Measurements from ENCODE around the gene SLC2A13. TPM values are rescaled to one million over a fixed set of nuclear protein-coding genes. Genes with fewer than 3 reads are reported as not detected.

Gene SLC2A13
- total RNA-seq, 4 donors from 2014 or later = 20.5 to 35.1 (median 21.9) TPM

GRCh38 chr12:39959467-39959866 is 146.4 kb downstream of the SLC2A13 start:
- Histone ChIP-seq H3K4me1 (no peaks in the 10 kb centered on the region), H3K9me3 (no peaks in the 10 kb centered on the region), H3K27me3 (no peaks in the 10 kb centered on the region), H3K36me3 (no peaks in the 10 kb centered on the region), H3K27ac (no peak overlapping the region), H3K4me3 (no peak overlapping the region)
- DNase-seq (ENCODE audit: low spot score in 2 of 2) = no peak
- 63 to 68% methylated on average over 2 of the region's 2 CpGs for WGBS, 2 donors
- TF ChIP-seq POLR2A (IDR thresholded peaks at IDR 0.05) (no peak), EP300 (IDR thresholded peaks at IDR 0.05) (no peak), CTCF (IDR thresholded peaks at IDR 0.05) (no peak)

- Histone ChIP-seq H3K27ac (no peak overlapping the region), H3K4me1 (no peaks in the 10 kb centered on the region), H3K27me3 (no peaks in the 10 kb centered on the region), H3K36me3 (no peaks in the 10 kb centered on the region), H3K9me3 (no peaks in the 10 kb centered on the region), H3K4me3 (no peak overlapping the region)
- TF ChIP-seq POLR2A (IDR thresholded peaks at IDR 0.05) = no peak
- no peak for TF ChIP-seq CTCF (IDR thresholded peaks at IDR 0.05)
- no peak for TF ChIP-seq EP300 (IDR thresholded peaks at IDR 0.05)
- 61 to 67% methylated on average over 2 of the region's 2 CpGs for WGBS, 2 donors
- no peak for DNase-seq (ENCODE audit: low spot score in 2 of 2)
These were observed 146.8 kb downstream of the SLC2A13 start for GRCh38 chr12:39959031-39959430.

GRCh38 chr12:39958377-39958776 is 147.5 kb downstream of the SLC2A13 start:
- Histone ChIP-seq H3K36me3 (no peaks in the 10 kb centered on the region), H3K27me3 (no peaks in the 10 kb centered on the region), H3K9me3 (no peaks in the 10 kb centered on the region), H3K4me3 (no peak overlapping the region), H3K27ac (no peak overlapping the region), H3K4me1 (no peaks in the 10 kb centered on the region)
- TF ChIP-seq POLR2A (IDR thresholded peaks at IDR 0.05) (no peak), EP300 (IDR thresholded peaks at IDR 0.05) (no peak), CTCF (IDR thresholded peaks at IDR 0.05) (no peak)
- 82 to 91% methylated on average over 3 of the region's 3 CpGs for WGBS, 2 donors
- DNase-seq (ENCODE audit: low spot score in 2 of 2) = no peak

- Histone ChIP-seq H3K4me3 (no peak overlapping the region), H3K36me3 (no peaks in the 10 kb centered on the region), H3K9me3 (no peaks in the 10 kb centered on the region), H3K27me3 (no peaks in the 10 kb centered on the region), H3K27ac (no peak overlapping the region), H3K4me1 (no peaks in the 10 kb centered on the region)
- no peak for DNase-seq (ENCODE audit: low spot score in 2 of 2)
- WGBS, 2 donors = 71% methylated on average over 2 of the region's 2 CpGs
- no peak for TF ChIP-seq EP300 (IDR thresholded peaks at IDR 0.05)
These were observed 149.2 kb downstream of the SLC2A13 start for GRCh38 chr12:39956725-39957124.

GRCh38 chr12:39946361-39947280 is 159.3 kb downstream of the SLC2A13 start:
- H3K4me1 ChIP-seq = peaks cover 0 to 4% (median 0%) of the 10 kb centered on the region in 4 donors
- peaks cover 0 to 10% (median 0%) of the 10 kb centered on the region in 4 donors for H3K9me3 ChIP-seq
- H3K27ac ChIP-seq = no peak overlapping the region
- H3K36me3 ChIP-seq = no peaks in the 10 kb centered on the region
- TF ChIP-seq POLR2A (IDR thresholded peaks at IDR 0.05) (no peak), EP300 (IDR thresholded peaks at IDR 0.05) (no peak)
- H3K4me3 ChIP-seq = no peak overlapping the region
- no peaks in the 10 kb centered on the region for H3K27me3 ChIP-seq
- no peak for DNase-seq (ENCODE audit: low spot score in 2 of 2)
- 87 to 95% methylated on average over 14 of the region's 14 CpGs for WGBS, 2 donors

- 96% methylated on average over 1 of the region's 1 CpG for WGBS, 2 donors
- H3K27me3 ChIP-seq = no peaks in the 10 kb centered on the region
These were observed 168.8 kb downstream of the SLC2A13 start for GRCh38 chr12:39937119-39937518.

More at GRCh38 chr12:39937119-39937518, 168.8 kb downstream of the SLC2A13 start:
- Histone ChIP-seq H3K4me1 (peaks cover 0 to 3% (median 0%) of the 10 kb centered on the region in 4 donors), H3K4me3 (no peak overlapping the region), H3K9me3 (no peaks in the 10 kb centered on the region), H3K36me3 (no peaks in the 10 kb centered on the region), H3K27ac (no peak overlapping the region)
- TF ChIP-seq POLR2A (IDR thresholded peaks at IDR 0.05) (no peak), EP300 (IDR thresholded peaks at IDR 0.05) (no peak), CTCF (IDR thresholded peaks at IDR 0.05) (no peak)
- DNase-seq (ENCODE audit: low spot score in 2 of 2) = no peak

Data from tibial nerve (tissue), 4 donors.